GM19463 (cell line): Measurements from ENCODE around the gene GABRE.

Source experiments
- ATAC-seq: cut with Tn5 transposase; IDR thresholded peaks from one replicate; pipeline ENCODE4 v1.9.1; 2021; ENCODE audit warnings: mild to moderate bottlenecking, moderate library complexity; ENCODE audit not compliant: unreplicated experiment

The GABRE gene

GRCh38 chrX:151974336-151975227 is at the start of gene GABRE:
TSS of gene GABRE (minus strand) at chrX:151974676. CDS start at chrX:151974625, 51 bp downstream.
- ATAC-seq = no peak

GRCh38 chrX:152020888-152021287 is 46.4 kb upstream of the GABRE start:
- no peak for ATAC-seq

- no peak for ATAC-seq
Measured at GRCh38 chrX:151999813-152000212, 25.3 kb upstream of the GABRE start.

- ATAC-seq = no peak
Measured at GRCh38 chrX:151997539-151997938, 23.1 kb upstream of the GABRE start.

GRCh38 chrX:151996347-151996746 is 21.9 kb upstream of the GABRE start:
- ATAC-seq = no peak

GRCh38 chrX:151994476-151994875 is 20.0 kb upstream of the GABRE start:
- ATAC-seq = no peak

GRCh38 chrX:151988706-151989299 is 14.3 kb upstream of the GABRE start:
- ATAC-seq = no peak

GRCh38 chrX:151987108-151987507 is 12.6 kb upstream of the GABRE start:
- ATAC-seq = no peak

- ATAC-seq = no peak
Measured at GRCh38 chrX:151985955-151986354, 11.5 kb upstream of the GABRE start.

- ATAC-seq = no peak
Measured at GRCh38 chrX:151985531-151985930, 11.1 kb upstream of the GABRE start.

GRCh38 chrX:151984902-151985301 is 10.4 kb upstream of the GABRE start:
- no peak for ATAC-seq

- no peak for ATAC-seq
Measured at GRCh38 chrX:151984328-151984727, 9.9 kb upstream of the GABRE start.

- ATAC-seq = no peak
Measured at GRCh38 chrX:151983186-151983585, 8.7 kb upstream of the GABRE start.

- no peak for ATAC-seq
Measured at GRCh38 chrX:151982222-151982621, 7.7 kb upstream of the GABRE start.

GRCh38 chrX:151981129-151981528 is 6.7 kb upstream of the GABRE start:
- no peak for ATAC-seq

- no peak for ATAC-seq
Measured at GRCh38 chrX:151977923-151978322, 3.4 kb upstream of the GABRE start.

- ATAC-seq = no peak
Measured at GRCh38 chrX:151977009-151977408, 2.5 kb upstream of the GABRE start.

- ATAC-seq = no peak
Measured at GRCh38 chrX:151975736-151976275, 1.3 kb upstream of the GABRE start.

GRCh38 chrX:151975228-151975593 is 735 bp upstream of the GABRE start:
- ATAC-seq = no peak

GRCh38 chrX:151973851-151974335 is 583 bp downstream of the GABRE start:
- no peak for ATAC-seq

GRCh38 chrX:151973060-151973661 is 1.3 kb downstream of the GABRE start:
- no peak for ATAC-seq

GRCh38 chrX:151970661-151971060 is 3.8 kb downstream of the GABRE start:
- no peak for ATAC-seq
